ENCODE results near the gene FREM1.

Gene FREM1

GRCh38 chr9:14713187-14713767 lies 197.0 kb downstream of the FREM1 start:
- Histone ChIP-seq H3K27me3 (ENCODE audit: control insufficient read depth in 1 of 2, insufficient read depth in 2 of 2, low read length in 2 of 2) (no peaks in the 10 kb centered on the region), H3K4me1 (ENCODE audit: control insufficient read depth, insufficient read depth, low read length) (no peaks in the 10 kb centered on the region), H3K9me3 (ENCODE audit: control insufficient read depth in 2 of 2, low read length in 2 of 2) (no peaks in the 10 kb centered on the region), H3K9ac (ENCODE audit: low read length in 2 of 2) (no peak overlapping the region), H3K36me3 (ENCODE audit: control insufficient read depth in 2 of 2, insufficient read depth in 2 of 2, low read length in 2 of 2) (no peaks in the 10 kb centered on the region), H3K4me3 (ENCODE audit: low read length in 2 of 2) (no peak overlapping the region), H3K27ac (ENCODE audit: low read length) (no peak overlapping the region)

- Histone ChIP-seq H3K4me1 (ENCODE audit: control insufficient read depth, insufficient read depth, low read length) (no peaks in the 10 kb centered on the region), H3K9me3 (ENCODE audit: control insufficient read depth in 2 of 2, low read length in 2 of 2) (no peaks in the 10 kb centered on the region), H3K9ac (ENCODE audit: low read length in 2 of 2) (no peak overlapping the region), H3K36me3 (ENCODE audit: control insufficient read depth in 2 of 2, insufficient read depth in 2 of 2, low read length in 2 of 2) (no peaks in the 10 kb centered on the region), H3K27me3 (ENCODE audit: control insufficient read depth in 1 of 2, insufficient read depth in 2 of 2, low read length in 2 of 2) (no peaks in the 10 kb centered on the region), H3K27ac (ENCODE audit: low read length) (no peak overlapping the region), H3K4me3 (ENCODE audit: low read length in 2 of 2) (no peak overlapping the region)
Measured at GRCh38 chr9:14710804-14711203, 199.4 kb downstream of the FREM1 start.

GRCh38 chr9:14706530-14707140 lies 203.6 kb downstream of the FREM1 start:
- H3K36me3 ChIP-seq (ENCODE audit: control insufficient read depth in 2 of 2, insufficient read depth in 2 of 2, low read length in 2 of 2): no peaks in the 10 kb centered on the region
- H3K27ac ChIP-seq (ENCODE audit: low read length): no peak overlapping the region
- no peaks in the 10 kb centered on the region for H3K9me3 ChIP-seq (ENCODE audit: control insufficient read depth in 2 of 2, low read length in 2 of 2)
- no peak overlapping the region for H3K9ac ChIP-seq (ENCODE audit: low read length in 2 of 2)
- H3K4me1 ChIP-seq (ENCODE audit: control insufficient read depth, insufficient read depth, low read length): no peaks in the 10 kb centered on the region
- H3K27me3 ChIP-seq (ENCODE audit: control insufficient read depth in 1 of 2, insufficient read depth in 2 of 2, low read length in 2 of 2): no peaks in the 10 kb centered on the region
- no peak overlapping the region for H3K4me3 ChIP-seq (ENCODE audit: low read length in 2 of 2)

- no peak overlapping the region for H3K4me3 ChIP-seq (ENCODE audit: low read length in 2 of 2)
- H3K27me3 ChIP-seq (ENCODE audit: control insufficient read depth in 1 of 2, insufficient read depth in 2 of 2, low read length in 2 of 2): no peaks in the 10 kb centered on the region
- H3K9ac ChIP-seq (ENCODE audit: low read length in 2 of 2): no peak overlapping the region
- no peaks in the 10 kb centered on the region for H3K9me3 ChIP-seq (ENCODE audit: control insufficient read depth in 2 of 2, low read length in 2 of 2)
- H3K27ac ChIP-seq (ENCODE audit: low read length): no peak overlapping the region
- no peaks in the 10 kb centered on the region for H3K4me1 ChIP-seq (ENCODE audit: control insufficient read depth, insufficient read depth, low read length)
- H3K36me3 ChIP-seq (ENCODE audit: control insufficient read depth in 2 of 2, insufficient read depth in 2 of 2, low read length in 2 of 2): no peaks in the 10 kb centered on the region
Measured at GRCh38 chr9:14705079-14705478, 205.1 kb downstream of the FREM1 start.

- H3K36me3 ChIP-seq (ENCODE audit: control insufficient read depth in 2 of 2, insufficient read depth in 2 of 2, low read length in 2 of 2): no peaks in the 10 kb centered on the region
- H3K27ac ChIP-seq (ENCODE audit: low read length): no peak overlapping the region
- H3K27me3 ChIP-seq (ENCODE audit: control insufficient read depth in 1 of 2, insufficient read depth in 2 of 2, low read length in 2 of 2): no peaks in the 10 kb centered on the region
- no peaks in the 10 kb centered on the region for H3K4me1 ChIP-seq (ENCODE audit: control insufficient read depth, insufficient read depth, low read length)
- H3K4me3 ChIP-seq (ENCODE audit: low read length in 2 of 2): no peak overlapping the region
- no peaks in the 10 kb centered on the region for H3K9me3 ChIP-seq (ENCODE audit: control insufficient read depth in 2 of 2, low read length in 2 of 2)
- H3K9ac ChIP-seq (ENCODE audit: low read length in 2 of 2): no peak overlapping the region
Measured at GRCh38 chr9:14704281-14704680, 205.9 kb downstream of the FREM1 start.

GRCh38 chr9:14702200-14702720 lies 208.0 kb downstream of the FREM1 start:
- H3K9ac ChIP-seq (ENCODE audit: low read length in 2 of 2): no peak overlapping the region
- H3K4me1 ChIP-seq (ENCODE audit: control insufficient read depth, insufficient read depth, low read length): no peaks in the 10 kb centered on the region
- no peaks in the 10 kb centered on the region for H3K27me3 ChIP-seq (ENCODE audit: control insufficient read depth in 1 of 2, insufficient read depth in 2 of 2, low read length in 2 of 2)
- no peak overlapping the region for H3K27ac ChIP-seq (ENCODE audit: low read length)
- H3K4me3 ChIP-seq (ENCODE audit: low read length in 2 of 2): no peak overlapping the region
- H3K9me3 ChIP-seq (ENCODE audit: control insufficient read depth in 2 of 2, low read length in 2 of 2): no peaks in the 10 kb centered on the region
- H3K36me3 ChIP-seq (ENCODE audit: control insufficient read depth in 2 of 2, insufficient read depth in 2 of 2, low read length in 2 of 2): no peaks in the 10 kb centered on the region

- H3K27me3 ChIP-seq (ENCODE audit: control insufficient read depth in 1 of 2, insufficient read depth in 2 of 2, low read length in 2 of 2): no peaks in the 10 kb centered on the region
- H3K9ac ChIP-seq (ENCODE audit: low read length in 2 of 2): peak within 1 kb of the TSS; percentile 76 to 79
- H3K9me3 ChIP-seq (ENCODE audit: control insufficient read depth in 2 of 2, low read length in 2 of 2): no peaks in the 10 kb centered on the region
- no peaks in the 10 kb centered on the region for H3K4me1 ChIP-seq (ENCODE audit: control insufficient read depth, insufficient read depth, low read length)
- H3K4me3 ChIP-seq (ENCODE audit: low read length in 2 of 2): peak within 1 kb of the TSS; percentile 81 to 86
- H3K36me3 ChIP-seq (ENCODE audit: control insufficient read depth in 2 of 2, insufficient read depth in 2 of 2, low read length in 2 of 2): peaks cover 4% of the 10 kb centered on the region in 2 donors
- H3K27ac ChIP-seq (ENCODE audit: low read length): no peak within 1 kb of the TSS
Measured at GRCh38 chr9:14693251-14693861, 216.9 kb downstream of the FREM1 start, which contains the start of gene ZDHHC21. ZDHHC21 (minus strand) TSS chr9:14693432; CDS start chr9:14674340, 19,092 bp downstream.

- peaks cover 4% of the 10 kb centered on the region in 2 donors for H3K36me3 ChIP-seq (ENCODE audit: control insufficient read depth in 2 of 2, insufficient read depth in 2 of 2, low read length in 2 of 2)
- H3K4me3 ChIP-seq (ENCODE audit: low read length in 2 of 2): peak overlapping the region; percentile 81 to 86
- H3K9ac ChIP-seq (ENCODE audit: low read length in 2 of 2): peak overlapping the region; percentile 23 to 63
- no peak overlapping the region for H3K27ac ChIP-seq (ENCODE audit: low read length)
- H3K4me1 ChIP-seq (ENCODE audit: control insufficient read depth, insufficient read depth, low read length): no peaks in the 10 kb centered on the region
- H3K27me3 ChIP-seq (ENCODE audit: control insufficient read depth in 1 of 2, insufficient read depth in 2 of 2, low read length in 2 of 2): no peaks in the 10 kb centered on the region
- H3K9me3 ChIP-seq (ENCODE audit: control insufficient read depth in 2 of 2, low read length in 2 of 2): no peaks in the 10 kb centered on the region
Measured at GRCh38 chr9:14692470-14693250, 217.6 kb downstream of the FREM1 start.

GRCh38 chr9:14690948-14691730 lies 219.1 kb downstream of the FREM1 start:
- Histone ChIP-seq H3K4me1 (ENCODE audit: control insufficient read depth, insufficient read depth, low read length) (no peaks in the 10 kb centered on the region), H3K4me3 (ENCODE audit: low read length in 2 of 2) (no peak overlapping the region), H3K9me3 (ENCODE audit: control insufficient read depth in 2 of 2, low read length in 2 of 2) (no peaks in the 10 kb centered on the region), H3K36me3 (ENCODE audit: control insufficient read depth in 2 of 2, insufficient read depth in 2 of 2, low read length in 2 of 2) (peaks cover 4 to 5% of the 10 kb centered on the region in 2 donors), H3K9ac (ENCODE audit: low read length in 2 of 2) (no peak overlapping the region), H3K27ac (ENCODE audit: low read length) (no peak overlapping the region), H3K27me3 (ENCODE audit: control insufficient read depth in 1 of 2, insufficient read depth in 2 of 2, low read length in 2 of 2) (no peaks in the 10 kb centered on the region)

Measured in stomach smooth muscle (tissue), 2 donors.